K562 (cell line): ENCODE results near the gene MXD3.

Source experiments
- PTBP1 ChIP-seq: fragments of 200-400 bp; formaldehyde crosslinking; IDR thresholded peaks from 2 replicates; pipeline ENCODE4 v1.6.1; 2017; ENCODE audit warnings: low read depth, low read length
- ZNF146 ChIP-seq: IDR thresholded peaks from one replicate; pipeline ENCODE4 v1.6.1; 2018; ENCODE audit warnings: missing compliant biosample characterization; ENCODE audit not compliant: unreplicated experiment

GRCh38 chr5:177303925-177304391 lies 7.7 kb downstream of the MXD3 start:
- TF ChIP-seq PTBP1 (no peak), ZNF146 (no peak)
